Cardiac muscle cell (in vitro differentiated cells and primary cell): ENCODE results near the gene DPH2. TPM values are rescaled to one million over a fixed set of nuclear protein-coding genes. Genes with fewer than 3 reads are reported as not detected.

Experiments used
- DNase-seq, 2 donors: peaks; one replicate each; pipeline versions ENCODE4 v3.0.0 to v3.0.0-alpha.2; 2010 to 2017; ENCODE audit warnings: low read depth in 1 of 2, low spot score in 1 of 2
- H3K27ac ChIP-seq: fragments of 200-600 bp; sonication (generic); 2 replicates; pipeline ENCODE4 v1.5.1; 2016
- H3K27me3 ChIP-seq: fragments of 200-600 bp; sonication (generic); 2 replicates; pipeline ENCODE4 v1.6.0; 2016; ENCODE audit warnings: control low read depth
- H3K36me3 ChIP-seq: fragments of 200-600 bp; sonication (generic); 2 replicates; pipeline ENCODE4 v1.5.1; 2016; ENCODE audit warnings: control low read depth
- H3K4me1 ChIP-seq: fragments of 200-600 bp; sonication (generic); 2 replicates; pipeline ENCODE4 v1.8.1; 2017; ENCODE audit warnings: low read depth, mild to moderate bottlenecking, mixed run types
- H3K4me3 ChIP-seq: fragments of 200-600 bp; sonication (generic); 2 replicates; pipeline ENCODE4 v1.5.1; 2016; ENCODE audit warnings: mild to moderate bottlenecking
- H3K9me3 ChIP-seq: fragments of 200-600 bp; sonication (generic); 2 replicates; pipeline ENCODE4 v1.5.1; 2017; ENCODE audit warnings: low read depth, mild to moderate bottlenecking, control low read depth
- polyA plus RNA-seq: library from polyadenylated mRNA; unstranded; fragments of >200 nt; fragmentation: Nextera tagmentation; extraction: Ambion mirVana; gene quantifications from 2 replicates; pipeline ENCODE4 v1.2.1, GENCODE V29; 2016
- total RNA-seq: library from RNA; depleted of rRNA; stranded (reverse); fragments of >200 nt; gene quantifications from 2 replicates; pipeline ENCODE4 v1.2.3, GENCODE V29; 2016
- TF ChIP-seq, protein P1 (sequence below): IDR thresholded peaks from 2 replicates; pipeline ENCODE4 v1.5.1; 2012; ENCODE audit warnings: low read depth, mild to moderate bottlenecking, low read length

Gene DPH2, protein sequence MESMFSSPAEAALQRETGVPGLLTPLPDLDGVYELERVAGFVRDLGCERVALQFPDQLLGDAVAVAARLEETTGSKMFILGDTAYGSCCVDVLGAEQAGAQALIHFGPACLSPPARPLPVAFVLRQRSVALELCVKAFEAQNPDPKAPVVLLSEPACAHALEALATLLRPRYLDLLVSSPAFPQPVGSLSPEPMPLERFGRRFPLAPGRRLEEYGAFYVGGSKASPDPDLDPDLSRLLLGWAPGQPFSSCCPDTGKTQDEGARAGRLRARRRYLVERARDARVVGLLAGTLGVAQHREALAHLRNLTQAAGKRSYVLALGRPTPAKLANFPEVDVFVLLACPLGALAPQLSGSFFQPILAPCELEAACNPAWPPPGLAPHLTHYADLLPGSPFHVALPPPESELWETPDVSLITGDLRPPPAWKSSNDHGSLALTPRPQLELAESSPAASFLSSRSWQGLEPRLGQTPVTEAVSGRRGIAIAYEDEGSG
- total RNA-seq (17.1 and 20.7 TPM in 2 replicates), polyA plus RNA-seq (21.5 and 38.6 TPM in 2 replicates)

DNA sequence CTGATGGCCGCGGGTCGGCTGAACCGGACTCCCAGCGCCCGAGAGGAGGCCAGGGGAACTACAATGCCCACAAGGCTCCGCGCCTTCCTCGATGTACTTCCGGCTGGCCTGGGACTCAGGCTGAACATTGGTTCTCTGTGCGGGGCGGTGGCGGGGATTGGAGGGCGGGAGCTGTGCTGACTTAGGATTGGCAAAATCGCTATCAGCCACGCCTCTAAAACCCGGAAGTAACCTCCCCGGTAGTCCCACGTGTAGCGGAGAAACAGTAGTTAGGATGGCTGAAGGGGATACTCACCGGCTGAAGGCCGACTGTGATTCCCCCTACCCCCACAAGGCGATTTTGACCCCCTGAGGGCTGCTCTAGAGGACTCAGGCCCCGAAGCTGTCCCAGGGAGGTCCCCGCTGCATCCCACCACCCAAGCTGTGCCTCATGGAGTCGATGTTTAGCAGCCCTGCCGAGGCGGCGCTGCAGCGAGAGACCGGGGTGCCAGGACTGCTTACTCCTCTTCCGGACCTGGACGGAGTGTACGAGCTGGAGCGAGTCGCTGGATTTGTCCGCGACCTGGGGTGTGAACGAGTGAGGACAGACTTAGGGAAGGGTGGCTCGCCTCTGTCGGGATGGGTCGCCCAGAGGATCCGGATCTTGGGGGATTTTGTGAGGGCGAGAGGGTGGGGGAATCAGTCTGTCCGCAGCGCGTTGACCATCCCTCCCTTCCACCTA lies at the start of gene DPH2:
Gene DPH2, plus strand, starts transcription at position 265 of the 721 bp plus-strand sequence. Its CDS starts 166 bp downstream, at position 431.
- H3K9me3 ChIP-seq: no peaks in the 10 kb centered on the region
- peak within 1 kb of the TSS; percentile 81 for H3K4me3 ChIP-seq
- peaks cover 3% of the 10 kb centered on the region for H3K4me1 ChIP-seq
- no peaks in the 10 kb centered on the region for H3K36me3 ChIP-seq
- H3K27ac ChIP-seq: no peak within 1 kb of the TSS
- TF ChIP-seq, protein P1, sequence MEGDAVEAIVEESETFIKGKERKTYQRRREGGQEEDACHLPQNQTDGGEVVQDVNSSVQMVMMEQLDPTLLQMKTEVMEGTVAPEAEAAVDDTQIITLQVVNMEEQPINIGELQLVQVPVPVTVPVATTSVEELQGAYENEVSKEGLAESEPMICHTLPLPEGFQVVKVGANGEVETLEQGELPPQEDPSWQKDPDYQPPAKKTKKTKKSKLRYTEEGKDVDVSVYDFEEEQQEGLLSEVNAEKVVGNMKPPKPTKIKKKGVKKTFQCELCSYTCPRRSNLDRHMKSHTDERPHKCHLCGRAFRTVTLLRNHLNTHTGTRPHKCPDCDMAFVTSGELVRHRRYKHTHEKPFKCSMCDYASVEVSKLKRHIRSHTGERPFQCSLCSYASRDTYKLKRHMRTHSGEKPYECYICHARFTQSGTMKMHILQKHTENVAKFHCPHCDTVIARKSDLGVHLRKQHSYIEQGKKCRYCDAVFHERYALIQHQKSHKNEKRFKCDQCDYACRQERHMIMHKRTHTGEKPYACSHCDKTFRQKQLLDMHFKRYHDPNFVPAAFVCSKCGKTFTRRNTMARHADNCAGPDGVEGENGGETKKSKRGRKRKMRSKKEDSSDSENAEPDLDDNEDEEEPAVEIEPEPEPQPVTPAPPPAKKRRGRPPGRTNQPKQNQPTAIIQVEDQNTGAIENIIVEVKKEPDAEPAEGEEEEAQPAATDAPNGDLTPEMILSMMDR: no peak
- H3K27me3 ChIP-seq: no peaks in the 10 kb centered on the region
- peak; percentile 97 to 98 for DNase-seq

DNA sequence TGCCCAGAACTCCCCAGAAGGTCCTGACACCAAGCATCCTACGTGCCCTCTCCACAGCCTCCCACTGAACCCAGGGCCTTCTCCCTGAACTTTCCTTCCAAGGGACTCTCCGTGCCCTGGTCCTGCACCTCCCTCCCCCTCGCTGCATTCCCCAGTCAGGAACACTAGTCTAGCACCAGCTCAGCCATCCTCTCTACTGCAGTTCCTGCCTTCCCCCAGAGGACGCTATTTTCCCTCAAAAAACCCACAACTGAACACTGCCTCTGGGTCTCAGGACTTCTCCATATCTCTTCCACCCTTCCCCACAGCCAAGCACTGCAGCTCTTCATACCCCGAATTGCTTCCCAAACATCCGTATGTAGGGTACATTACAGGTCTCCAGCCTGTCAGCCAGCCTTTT lies 48.8 kb upstream of the DPH2 start:
- Histone ChIP-seq H3K4me3 (no peak overlapping the region), H3K36me3 (no peaks in the 10 kb centered on the region), H3K27ac (no peak overlapping the region), H3K27me3 (no peaks in the 10 kb centered on the region), H3K9me3 (no peaks in the 10 kb centered on the region), H3K4me1 (no peaks in the 10 kb centered on the region)
- TF ChIP-seq, protein P1: no peak
- DNase-seq: no peak

DNA sequence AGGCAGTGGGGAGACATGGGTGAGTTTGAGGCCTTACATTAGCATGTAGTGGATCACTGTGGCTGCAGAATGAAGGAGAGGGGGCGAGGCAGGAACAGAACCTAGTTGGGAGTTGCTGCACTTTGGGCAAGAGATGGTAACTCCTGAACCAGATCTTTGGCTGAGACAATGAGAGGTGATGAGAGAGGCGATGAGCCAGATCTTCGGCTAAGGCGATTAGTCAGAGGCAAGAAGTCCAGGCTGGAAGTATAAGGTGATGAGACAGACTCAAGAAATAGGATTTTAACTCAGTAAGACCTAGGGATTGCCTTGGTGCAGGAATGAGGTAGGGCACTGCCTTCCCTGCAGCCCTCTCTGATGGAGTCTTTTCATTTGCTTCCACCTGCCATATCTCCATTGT lies 45.3 kb upstream of the DPH2 start:
- Histone ChIP-seq H3K9me3 (no peaks in the 10 kb centered on the region), H3K27me3 (no peaks in the 10 kb centered on the region), H3K4me1 (no peaks in the 10 kb centered on the region), H3K27ac (no peak overlapping the region), H3K36me3 (no peaks in the 10 kb centered on the region), H3K4me3 (no peak overlapping the region)
- DNase-seq: no peak
- TF ChIP-seq, protein P1: no peak

DNA sequence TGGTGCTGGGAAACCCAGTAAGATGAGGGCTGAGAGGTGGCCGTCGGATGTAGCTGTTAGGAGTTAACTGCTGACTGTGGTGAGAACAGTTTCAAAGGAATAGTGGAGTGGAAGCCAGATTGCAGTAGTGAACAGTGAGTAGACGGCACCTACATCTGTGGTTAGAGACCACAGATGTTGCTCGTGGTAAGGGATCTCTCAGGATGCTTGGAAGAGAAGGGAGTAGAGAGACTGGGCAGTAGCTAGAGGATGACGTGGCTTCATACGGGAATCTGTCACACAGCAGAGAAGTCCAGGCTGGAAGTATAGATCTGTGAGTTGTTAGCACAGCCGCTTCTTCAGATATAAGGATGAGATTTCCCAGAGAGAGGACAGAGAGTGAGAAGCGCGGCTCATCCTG lies 44.0 kb upstream of the DPH2 start:
- Histone ChIP-seq H3K4me1 (no peaks in the 10 kb centered on the region), H3K4me3 (no peak overlapping the region), H3K27ac (no peak overlapping the region), H3K9me3 (no peaks in the 10 kb centered on the region), H3K36me3 (no peaks in the 10 kb centered on the region), H3K27me3 (no peaks in the 10 kb centered on the region)
- no peak for DNase-seq
- TF ChIP-seq, protein P1: no peak

DNA sequence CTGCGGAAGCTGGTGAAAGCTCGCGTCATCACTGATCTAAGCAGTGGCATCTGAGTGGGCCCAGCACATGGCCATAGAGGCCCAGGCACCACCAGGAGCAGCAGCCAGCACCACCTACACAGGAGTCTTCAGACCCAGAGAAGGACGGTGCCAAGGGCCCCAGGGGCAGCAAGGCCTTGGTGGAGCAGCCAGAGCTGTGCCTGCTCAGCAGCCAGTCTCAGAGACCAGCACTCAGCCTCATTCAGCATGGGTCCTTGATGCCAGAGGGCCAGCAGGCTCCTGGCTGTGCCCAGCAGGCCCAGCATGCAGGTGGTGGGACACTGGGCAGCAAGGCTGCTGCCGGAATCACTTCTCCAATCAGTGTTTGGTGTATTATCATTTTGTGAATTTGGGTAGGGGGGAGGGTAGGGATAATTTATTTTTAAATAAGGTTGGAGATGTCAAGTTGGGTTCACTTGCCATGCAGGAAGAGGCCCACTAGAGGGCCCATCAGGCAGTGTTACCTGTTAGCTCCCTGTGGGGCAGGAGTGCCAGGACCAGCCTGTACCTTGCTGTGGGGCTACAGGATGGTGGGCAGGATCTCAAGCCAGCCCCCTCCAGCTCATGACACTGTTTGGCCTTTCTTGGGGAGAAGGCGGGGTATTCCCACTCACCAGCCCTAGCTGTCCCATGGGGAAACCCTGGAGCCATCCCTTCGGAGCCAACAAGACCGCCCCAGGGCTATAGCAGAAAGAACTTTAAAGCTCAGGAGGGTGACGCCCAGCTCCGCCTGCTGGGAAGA lies 39.5 kb upstream of the DPH2 start:
- Histone ChIP-seq H3K9me3 (no peaks in the 10 kb centered on the region), H3K4me3 (no peak overlapping the region), H3K4me1 (peaks cover 10% of the 10 kb centered on the region), H3K27me3 (no peaks in the 10 kb centered on the region), H3K36me3 (no peaks in the 10 kb centered on the region), H3K27ac (no peak overlapping the region)
- no peak for DNase-seq
- TF ChIP-seq, protein P1: peak; percentile 40
